DMS 273 treated with DMSO at 0.1 percent for 48 hours (cell line): ENCODE data around the gene HIPK2.
"Not testable (repeated sequence)": the region's sequence is repeated elsewhere in the genome, so short reads cannot be mapped to it uniquely, and the experiment has no call there.

Experiments
- DNase-seq: peaks from one replicate; lab custom pipeline; 2025; lab: John Stamatoyannopoulos, UW

The HIPK2 gene

GRCh38 chr7:139618482-139619366 is 159.1 kb downstream of the HIPK2 start:
- no peak for DNase-seq

- DNase-seq, result no peak
Observed at GRCh38 chr7:139617074-139617473, 160.7 kb downstream of the HIPK2 start.

GRCh38 chr7:139614886-139615285 is 162.9 kb downstream of the HIPK2 start:
- no peak for DNase-seq

GRCh38 chr7:139613971-139614411 is 163.8 kb downstream of the HIPK2 start:
- no peak for DNase-seq

GRCh38 chr7:139611556-139611955 is 166.2 kb downstream of the HIPK2 start:
- DNase-seq, result not testable (repeated sequence)

GRCh38 chr7:139610595-139610994 is 167.2 kb downstream of the HIPK2 start:
- DNase-seq, result no peak

- DNase-seq, result no peak
Observed at GRCh38 chr7:139603896-139604295, 173.9 kb downstream of the HIPK2 start.

- no peak for DNase-seq
Observed at GRCh38 chr7:139603282-139603681, 174.5 kb downstream of the HIPK2 start.

- no peak for DNase-seq
Observed at GRCh38 chr7:139602143-139602722, 175.6 kb downstream of the HIPK2 start.

- no peak for DNase-seq
Observed at GRCh38 chr7:139601176-139601575, 176.6 kb downstream of the HIPK2 start.

- DNase-seq, result no peak
Observed at GRCh38 chr7:139600306-139600705, 177.5 kb downstream of the HIPK2 start.

GRCh38 chr7:139598642-139599041 is 179.2 kb downstream of the HIPK2 start:
- DNase-seq, result no peak

- no peak for DNase-seq
Observed at GRCh38 chr7:139597028-139597427, 180.8 kb downstream of the HIPK2 start.

GRCh38 chr7:139596626-139597025 is 181.2 kb downstream of the HIPK2 start:
- DNase-seq, result no peak

- no peak for DNase-seq
Observed at GRCh38 chr7:139595806-139596205, 182.0 kb downstream of the HIPK2 start.

GRCh38 chr7:139594911-139595476 is 182.8 kb downstream of the HIPK2 start:
- no peak for DNase-seq

GRCh38 chr7:139594090-139594489 is 183.7 kb downstream of the HIPK2 start:
- DNase-seq, result no peak

- DNase-seq, result no peak
Observed at GRCh38 chr7:139592801-139593461, 184.9 kb downstream of the HIPK2 start.

GRCh38 chr7:139591550-139592195 is 186.1 kb downstream of the HIPK2 start:
- DNase-seq, result no peak

- no peak for DNase-seq
Observed at GRCh38 chr7:139589474-139589873, 188.3 kb downstream of the HIPK2 start.

GRCh38 chr7:139588632-139589031 is 189.2 kb downstream of the HIPK2 start:
- no peak for DNase-seq

- DNase-seq, result no peak
Observed at GRCh38 chr7:139587535-139587934, 190.3 kb downstream of the HIPK2 start.
